Vagina (tissue), 2 donors: ENCODE measurements around the gene TSEN54. TPM values are rescaled to one million over a fixed set of nuclear protein-coding genes. Genes with fewer than 3 reads are reported as not detected.

ENCODE experiments used
- DNase-seq, 2 donors: peaks; one replicate each; pipeline ENCODE4 v3.0.0-alpha.2; 2017; ENCODE audit errors: extremely low spot score in 2 of 2
- H3K27ac ChIP-seq: fragments of 200-600 bp; sonication (generic); one replicate; pipeline ENCODE4 v1.5.1; 2019
- H3K27me3 ChIP-seq: fragments of 200-600 bp; sonication (generic); one replicate; pipeline ENCODE4 v1.5.1; 2019
- H3K36me3 ChIP-seq, 2 donors: fragments of 200-600 bp; sonication (generic); one replicate each; pipeline ENCODE4 v1.5.1; 2017 to 2019
- H3K4me1 ChIP-seq: fragments of 200-600 bp; sonication (generic); one replicate; pipeline ENCODE4 v1.5.1; 2019
- H3K4me3 ChIP-seq, 2 donors: fragments of 200-600 bp; sonication (generic); 1 replicate in 1 of 2; 2 replicates in 1 of 2; pipeline ENCODE4 v1.5.1; 2016 to 2019
- H3K9me3 ChIP-seq: fragments of 200-600 bp; sonication (generic); one replicate; pipeline ENCODE4 v1.5.1; 2019
- POLR2A ChIP-seq, 2 donors: fragments of 450-650 bp; IDR thresholded peaks; one replicate each; pipeline ENCODE4 v1.6.1; 2017; ENCODE audit warnings: antibody characterized with exemption in 2 of 2, mild to moderate bottlenecking in 2 of 2, moderate library complexity in 2 of 2
- POLR2AphosphoS5 ChIP-seq, 2 donors: sonication (generic); formaldehyde crosslinking; IDR thresholded peaks; one replicate each; pipeline ENCODE4 v1.9.0; 2017; ENCODE audit warnings: antibody characterized with exemption in 2 of 2, mild to moderate bottlenecking in 2 of 2, low read depth in 1 of 2; ENCODE audit not compliant: insufficient read depth in 1 of 2
- intact Hi-C: fragments of 100-400 bp; cut with DNase I; formaldehyde crosslinking; loops from one replicate; pipeline ENCODE4 v1.15.1; 2023
- total RNA-seq: library from RNA; depleted of rRNA; stranded (reverse); fragments of >200 nt; gene quantifications from one replicate; pipeline ENCODE4 v1.2.3, GENCODE V29; 2016
- TF ChIP-seq, protein P1 (sequence below), 3 experiments: fragments of 450-650 bp in 2 of 3; fragments of 200-600 bp in 1 of 3; sonication (generic) in 1 of 3; IDR thresholded peaks; one replicate each; pipeline ENCODE4 v1.5.1; 2017 to 2019; ENCODE audit warnings: antibody characterized with exemption in 3 of 3, mild to moderate bottlenecking in 2 of 3, moderate library complexity in 2 of 3

The TSEN54 gene
- total RNA-seq, 1 donor from 2014 or later, result 30.9 TPM

GRCh38 chr17:75565066-75565465 lies 48.7 kb downstream of the TSEN54 start:
- TF ChIP-seq, protein P1, sequence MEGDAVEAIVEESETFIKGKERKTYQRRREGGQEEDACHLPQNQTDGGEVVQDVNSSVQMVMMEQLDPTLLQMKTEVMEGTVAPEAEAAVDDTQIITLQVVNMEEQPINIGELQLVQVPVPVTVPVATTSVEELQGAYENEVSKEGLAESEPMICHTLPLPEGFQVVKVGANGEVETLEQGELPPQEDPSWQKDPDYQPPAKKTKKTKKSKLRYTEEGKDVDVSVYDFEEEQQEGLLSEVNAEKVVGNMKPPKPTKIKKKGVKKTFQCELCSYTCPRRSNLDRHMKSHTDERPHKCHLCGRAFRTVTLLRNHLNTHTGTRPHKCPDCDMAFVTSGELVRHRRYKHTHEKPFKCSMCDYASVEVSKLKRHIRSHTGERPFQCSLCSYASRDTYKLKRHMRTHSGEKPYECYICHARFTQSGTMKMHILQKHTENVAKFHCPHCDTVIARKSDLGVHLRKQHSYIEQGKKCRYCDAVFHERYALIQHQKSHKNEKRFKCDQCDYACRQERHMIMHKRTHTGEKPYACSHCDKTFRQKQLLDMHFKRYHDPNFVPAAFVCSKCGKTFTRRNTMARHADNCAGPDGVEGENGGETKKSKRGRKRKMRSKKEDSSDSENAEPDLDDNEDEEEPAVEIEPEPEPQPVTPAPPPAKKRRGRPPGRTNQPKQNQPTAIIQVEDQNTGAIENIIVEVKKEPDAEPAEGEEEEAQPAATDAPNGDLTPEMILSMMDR (IDR thresholded peaks at IDR 0.05), result no peak
- TF ChIP-seq POLR2AphosphoS5 (IDR thresholded peaks at IDR 0.05; ENCODE audit: insufficient read depth in 1 of 2, low read depth in 1 of 2), result peak; percentile 58 to 70
- no peak overlapping the region for H3K4me3 ChIP-seq
- no peaks in the 10 kb centered on the region for H3K9me3 ChIP-seq
- H3K36me3 ChIP-seq, result peaks cover 0 to 5% of the 10 kb centered on the region in 2 donors
- no peak overlapping the region for H3K27ac ChIP-seq
- no peak for DNase-seq
- H3K4me1 ChIP-seq, result no peaks in the 10 kb centered on the region
- no peaks in the 10 kb centered on the region for H3K27me3 ChIP-seq
- intact Hi-C loops, result no loop called here

GRCh38 chr17:75565618-75566017 lies 49.3 kb downstream of the TSEN54 start:
- no peak for DNase-seq
- Histone ChIP-seq H3K27me3 (no peaks in the 10 kb centered on the region), H3K27ac (no peak overlapping the region), H3K4me3 (no peak overlapping the region), H3K36me3 (peaks cover 0 to 5% of the 10 kb centered on the region in 2 donors), H3K9me3 (no peaks in the 10 kb centered on the region), H3K4me1 (no peaks in the 10 kb centered on the region)
- TF ChIP-seq POLR2A (IDR thresholded peaks at IDR 0.05), result no peak
- TF ChIP-seq, protein P1 (IDR thresholded peaks at IDR 0.05), result no peak
- no peak for TF ChIP-seq POLR2AphosphoS5 (IDR thresholded peaks at IDR 0.05; ENCODE audit: insufficient read depth in 1 of 2, low read depth in 1 of 2)
- intact Hi-C loops, result no loop called here

DNA sequence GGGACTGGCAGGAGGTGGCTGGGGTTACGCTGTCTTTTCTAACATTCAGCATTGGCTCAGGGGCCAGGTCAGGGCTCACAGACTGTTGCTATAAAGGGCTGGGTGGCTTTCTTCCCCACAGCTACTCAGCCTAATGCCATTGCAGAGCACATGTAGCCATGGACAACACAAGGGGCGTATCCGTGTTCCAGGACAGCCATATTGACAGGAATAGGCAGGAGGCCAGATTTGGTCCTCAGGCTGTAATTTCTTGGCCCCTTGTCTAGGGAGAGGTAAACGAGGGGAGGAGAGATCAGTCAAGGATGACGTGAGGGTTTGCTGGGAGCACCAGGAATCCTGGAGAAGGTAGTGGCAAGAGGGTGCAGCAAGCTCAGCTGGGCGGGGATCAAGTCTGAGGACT lies 50.1 kb downstream of the TSEN54 start:
- peaks cover 0 to 5% of the 10 kb centered on the region in 2 donors for H3K36me3 ChIP-seq
- TF ChIP-seq, protein P1 (IDR thresholded peaks at IDR 0.05), result no peak
- TF ChIP-seq POLR2A (IDR thresholded peaks at IDR 0.05) (no peak), POLR2AphosphoS5 (IDR thresholded peaks at IDR 0.05; ENCODE audit: insufficient read depth in 1 of 2, low read depth in 1 of 2) (no peak)
- intact Hi-C loops, result no loop called here
- H3K4me1 ChIP-seq, result no peaks in the 10 kb centered on the region
- H3K27ac ChIP-seq, result no peak overlapping the region
- DNase-seq, result no peak
- H3K27me3 ChIP-seq, result no peaks in the 10 kb centered on the region
- H3K9me3 ChIP-seq, result no peaks in the 10 kb centered on the region
- H3K4me3 ChIP-seq, result no peak overlapping the region

GRCh38 chr17:75566834-75567233 lies 50.5 kb downstream of the TSEN54 start:
- no peak for TF ChIP-seq POLR2A (IDR thresholded peaks at IDR 0.05)
- TF ChIP-seq POLR2AphosphoS5 (IDR thresholded peaks at IDR 0.05; ENCODE audit: insufficient read depth in 1 of 2, low read depth in 1 of 2), result no peak
- TF ChIP-seq, protein P1 (IDR thresholded peaks at IDR 0.05), result no peak
- H3K9me3 ChIP-seq, result no peaks in the 10 kb centered on the region
- intact Hi-C loops, result no loop called here
- DNase-seq, result no peak
- H3K27me3 ChIP-seq, result no peaks in the 10 kb centered on the region
- H3K36me3 ChIP-seq, result peaks cover 0 to 5% of the 10 kb centered on the region in 2 donors
- H3K4me1 ChIP-seq, result no peaks in the 10 kb centered on the region
- H3K27ac ChIP-seq, result no peak overlapping the region
- H3K4me3 ChIP-seq, result no peak overlapping the region

- no peak for DNase-seq
- intact Hi-C loops, result no loop called here
- H3K4me1 ChIP-seq, result no peaks in the 10 kb centered on the region
- peaks cover 0 to 5% of the 10 kb centered on the region in 2 donors for H3K36me3 ChIP-seq
- no peaks in the 10 kb centered on the region for H3K27me3 ChIP-seq
- no peak overlapping the region for H3K27ac ChIP-seq
- TF ChIP-seq, protein P1 (IDR thresholded peaks at IDR 0.05), result no peak
- no peak for TF ChIP-seq POLR2A (IDR thresholded peaks at IDR 0.05)
- TF ChIP-seq POLR2AphosphoS5 (IDR thresholded peaks at IDR 0.05; ENCODE audit: insufficient read depth in 1 of 2, low read depth in 1 of 2), result no peak
- no peak overlapping the region for H3K4me3 ChIP-seq
- no peaks in the 10 kb centered on the region for H3K9me3 ChIP-seq
Observed at GRCh38 chr17:75568412-75569255, 52.3 kb downstream of the TSEN54 start.
